Neural cell (in vitro differentiated cells): ENCODE results near the gene KIF22. TPM values are rescaled to one million over a fixed set of nuclear protein-coding genes. Genes with fewer than 3 reads are reported as not detected.

Experiments
- H2AFZ ChIP-seq: fragments of 200-600, 300-800 bp; sonication (generic), shearing (Covaris generic); 2 replicates; pipeline ENCODE4 v1.6.0; 2014; ENCODE audit warnings: low read depth, mild to moderate bottlenecking, antibody characterized with exemption, low read length, moderate library complexity
- H3F3A ChIP-seq: fragments of 200-600 bp; shearing (Covaris generic); 2 replicates; pipeline ENCODE4 v1.6.1; 2016; ENCODE audit warnings: mild to moderate bottlenecking, moderate library complexity, mixed read lengths, antibody characterized with exemption, low read length; ENCODE audit not compliant: insufficient read depth, poor library complexity, severe bottlenecking
- H3K27ac ChIP-seq: fragments of 200-600, 300-800 bp; sonication (generic), shearing (Covaris generic); 2 replicates; pipeline ENCODE4 v1.5.1; 2014; ENCODE audit warnings: mild to moderate bottlenecking, low read length, moderate library complexity
- H3K27me3 ChIP-seq: fragments of 300-800, 200-600 bp; sonication (generic), shearing (Covaris generic); 2 replicates; pipeline ENCODE4 v1.6.0; 2014; ENCODE audit warnings: mild to moderate bottlenecking, low read depth, low read length, moderate library complexity; ENCODE audit not compliant: insufficient read depth
- H3K36me3 ChIP-seq: fragments of 300-800, 200-600 bp; sonication (generic), shearing (Covaris generic); 2 replicates; pipeline ENCODE4 v1.5.1; 2014; ENCODE audit warnings: mild to moderate bottlenecking, antibody characterized with exemption, low read length, moderate library complexity; ENCODE audit not compliant: insufficient read depth
- H3K4me2 ChIP-seq: fragments of 300-800, 200-600 bp; sonication (generic), shearing (Covaris generic); 2 replicates; pipeline ENCODE4 v1.6.0; 2014; ENCODE audit warnings: mild to moderate bottlenecking, low read length
- H3K4me3 ChIP-seq: fragments of 300-800, 200-600 bp; sonication (generic), shearing (Covaris generic); 2 replicates; pipeline ENCODE4 v1.5.1; 2014; ENCODE audit warnings: mild to moderate bottlenecking, low read length, moderate library complexity
- H3K79me2 ChIP-seq: fragments of 200-600 bp; shearing (Covaris generic); replicated peaks from 2 replicates; pipeline ENCODE4 v1.6.0; 2014; ENCODE audit warnings: mild to moderate bottlenecking, low read length, moderate library complexity; ENCODE audit not compliant: insufficient read depth
- H3K9ac ChIP-seq: fragments of 300-800, 200-600 bp; sonication (generic), shearing (Covaris generic); 2 replicates; pipeline ENCODE4 v1.6.1; 2016; ENCODE audit warnings: mild to moderate bottlenecking, low read length, mixed read lengths
- H3K9me2 ChIP-seq: fragments of 200-600 bp; shearing (Covaris generic); 2 replicates; pipeline ENCODE4 v1.6.1; 2016; ENCODE audit warnings: mild to moderate bottlenecking, low read length, mixed read lengths; ENCODE audit not compliant: insufficient read depth
- H3K9me3 ChIP-seq: fragments of 200-600, 300-800 bp; sonication (generic), shearing (Covaris generic); 2 replicates; pipeline ENCODE4 v1.6.1; 2016; ENCODE audit warnings: mild to moderate bottlenecking, mixed run types, low read length, moderate library complexity, mixed read lengths
- H4K20me1 ChIP-seq: fragments of 200-600 bp; shearing (Covaris generic); 2 replicates; pipeline ENCODE4 v1.6.1; 2016; ENCODE audit warnings: mild to moderate bottlenecking, mixed run types; ENCODE audit not compliant: insufficient read depth
- CTCF ChIP-seq: fragments of 450-650 bp; IDR thresholded peaks from 2 replicates; pipeline ENCODE4 v1.5.1; 2014; ENCODE audit warnings: antibody characterized with exemption, mild to moderate bottlenecking, moderate library complexity; ENCODE audit not compliant: poor library complexity, severe bottlenecking
- EP300 ChIP-seq: fragments of 450-650 bp; conservative IDR thresholded peaks from 2 replicates; pipeline ENCODE4 v1.6.1; 2014; ENCODE audit warnings: antibody characterized with exemption, mild to moderate bottlenecking, moderate library complexity; ENCODE audit not compliant: poor library complexity, severe bottlenecking
- EZH2 ChIP-seq: fragments of 200-600, 300-800 bp; shearing (Covaris generic), sonication (generic); IDR thresholded peaks from 2 replicates; pipeline ENCODE4 v1.6.1; 2014; ENCODE audit warnings: antibody characterized with exemption, low read length, borderline replicate concordance, mild to moderate bottlenecking; ENCODE audit not compliant: insufficient read depth, poor library complexity, severe bottlenecking
- MXI1 ChIP-seq: fragments of 450-650 bp; conservative IDR thresholded peaks from 2 replicates; pipeline ENCODE4 v1.6.1; 2014; ENCODE audit warnings: antibody characterized with exemption, mild to moderate bottlenecking; ENCODE audit not compliant: poor library complexity, severe bottlenecking
- POLR2AphosphoS5 ChIP-seq: IDR thresholded peaks from 2 replicates; pipeline ENCODE4 v1.6.1; 2012
- RAD21 ChIP-seq: fragments of 450-650 bp; conservative IDR thresholded peaks from 2 replicates; pipeline ENCODE4 v1.6.1; 2014; ENCODE audit warnings: antibody characterized with exemption, mild to moderate bottlenecking, moderate library complexity
- REST ChIP-seq: IDR thresholded peaks from 2 replicates; pipeline ENCODE4 v1.6.1; 2012; ENCODE audit warnings: borderline replicate concordance
- SMC3 ChIP-seq: fragments of 450-650 bp; conservative IDR thresholded peaks from 2 replicates; pipeline ENCODE4 v1.6.1; 2014; ENCODE audit warnings: antibody characterized with exemption, mild to moderate bottlenecking, moderate library complexity; ENCODE audit not compliant: poor library complexity
- TAF1 ChIP-seq: IDR thresholded peaks from 2 replicates; pipeline ENCODE4 v1.6.1; 2012; ENCODE audit warnings: low read depth
- polyA plus RNA-seq: library from polyadenylated mRNA; depleted of rRNA; stranded (reverse); fragments of >200 nt; gene quantifications from 2 replicates; pipeline ENCODE4 v1.2.3, GENCODE V29; 2014

Gene KIF22
- polyA plus RNA-seq, 1 donor from 2014 or later, result 81.1 TPM

- Histone ChIP-seq H3K9me2 (no peaks in the 10 kb centered on the region), H3F3A (peaks cover 7% of the 10 kb centered on the region), H3K79me2 (peaks cover 25% of the 10 kb centered on the region), H3K9me3 (no peaks in the 10 kb centered on the region), H4K20me1 (peaks cover 3% of the 10 kb centered on the region), H3K4me3 (peak overlapping the region; percentile 100), H3K36me3 (no peaks in the 10 kb centered on the region), H3K4me2 (peak overlapping the region; percentile 69), H3K27me3 (no peaks in the 10 kb centered on the region), H3K27ac (peak overlapping the region; percentile 88), H3K9ac (peak overlapping the region; percentile 99), H2AFZ (no peak overlapping the region)
- TF ChIP-seq REST, result peak; percentile 26
- no peak for TF ChIP-seq TAF1
These were observed 16.3 kb downstream of the KIF22 start for GRCh38 chr16:29806641-29807425.

GRCh38 chr16:29807426-29808218 is 17.1 kb downstream of the KIF22 start:
- TF ChIP-seq EP300 (no peak), CTCF (peak; percentile 78), REST (peak; percentile 55), RAD21 (peak; percentile 71), TAF1 (peak; percentile 70), SMC3 (peak; percentile 73), MXI1 (peak; percentile 95), POLR2AphosphoS5 (peak; percentile 58), EZH2 (no peak)
- Histone ChIP-seq H2AFZ (no peak overlapping the region), H3K79me2 (peaks cover 25% of the 10 kb centered on the region), H4K20me1 (peaks cover 3% of the 10 kb centered on the region), H3K9me3 (no peaks in the 10 kb centered on the region), H3K4me2 (peak overlapping the region; percentile 69), H3K27ac (peak overlapping the region; percentile 88), H3K36me3 (no peaks in the 10 kb centered on the region), H3K9ac (peak overlapping the region; percentile 99), H3F3A (peaks cover 7% of the 10 kb centered on the region), H3K27me3 (no peaks in the 10 kb centered on the region), H3K9me2 (no peaks in the 10 kb centered on the region), H3K4me3 (peak overlapping the region; percentile 100)
